Glutamatergic neuron (in vitro differentiated cells): Measurements from ENCODE around the gene ASPG. TPM values are rescaled to one million over a fixed set of nuclear protein-coding genes. Genes with fewer than 3 reads are reported as not detected.
"Not testable (repeated sequence)": the region's sequence is repeated elsewhere in the genome, so short reads cannot be mapped to it uniquely, and the experiment has no call there.

ENCODE experiments used
- DNase-seq: peaks from one replicate; pipeline ENCODE4 v3.0.0; 2022
- H3K27ac Mint-ChIP-seq: one replicate; pipeline ENCODE4 v1.8.0; 2020; ENCODE audit warnings: mild to moderate bottlenecking, mixed read lengths, inconsistent platforms; ENCODE audit not compliant: unreplicated experiment
- H3K27me3 Mint-ChIP-seq: one replicate; pipeline ENCODE4 v1.8.0; 2020; ENCODE audit warnings: mild to moderate bottlenecking, moderate library complexity, mixed read lengths, inconsistent platforms; ENCODE audit not compliant: unreplicated experiment
- H3K36me3 Mint-ChIP-seq: one replicate; pipeline ENCODE4 v1.8.0; 2020; ENCODE audit warnings: mild to moderate bottlenecking, mixed read lengths, inconsistent platforms; ENCODE audit not compliant: unreplicated experiment
- H3K4me1 Mint-ChIP-seq: one replicate; pipeline ENCODE4 v1.8.0; 2020; ENCODE audit warnings: mild to moderate bottlenecking, low read depth, mixed read lengths, inconsistent platforms; ENCODE audit not compliant: unreplicated experiment
- H3K4me3 Mint-ChIP-seq: one replicate; pipeline ENCODE4 v1.8.0; 2020; ENCODE audit warnings: mild to moderate bottlenecking, mixed read lengths, inconsistent platforms; ENCODE audit not compliant: unreplicated experiment
- H3K9me3 Mint-ChIP-seq: one replicate; pipeline ENCODE4 v1.8.0; 2020; ENCODE audit warnings: mild to moderate bottlenecking, moderate library complexity, mixed read lengths, inconsistent platforms; ENCODE audit not compliant: unreplicated experiment
- total RNA-seq: library from RNA; stranded (reverse); fragmentation: NEBNext Ultra II Directional; extraction: Animal tissue kit (Norgen Biotek cat#: 25700); gene quantifications from one replicate; pipeline ENCODE4 v1.2.1, GENCODE V29; 2021; ENCODE audit not compliant: unreplicated experiment
- TF ChIP-seq, protein P1 (sequence below): fragments of 200-600 bp; sonication (generic); IDR thresholded peaks from one replicate; pipeline ENCODE4 v1.5.0; 2021; ENCODE audit not compliant: partially characterized antibody, unreplicated experiment

The ASPG gene
- total RNA-seq, 1 donor from 2014 or later: not detected

DNA sequence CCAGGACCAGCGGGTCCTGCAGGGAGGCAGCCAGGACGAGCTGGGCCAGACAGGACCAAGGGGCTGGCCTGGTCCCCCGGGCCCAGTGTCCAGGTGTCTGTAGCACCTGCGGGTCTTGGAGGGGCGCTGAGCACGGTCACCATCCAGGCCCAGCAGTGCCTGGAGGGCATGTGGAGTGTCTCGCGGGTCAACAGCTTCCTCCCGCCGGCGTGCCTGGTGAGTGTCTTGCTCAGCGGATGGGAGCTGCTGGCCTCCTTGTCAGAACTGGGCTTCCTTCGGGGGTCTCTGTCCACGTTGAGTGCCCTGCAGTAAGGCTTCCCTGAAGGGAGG is 66.7 kb downstream of the ASPG start:
- H3K27ac Mint-ChIP-seq: no peak overlapping the region

DNA sequence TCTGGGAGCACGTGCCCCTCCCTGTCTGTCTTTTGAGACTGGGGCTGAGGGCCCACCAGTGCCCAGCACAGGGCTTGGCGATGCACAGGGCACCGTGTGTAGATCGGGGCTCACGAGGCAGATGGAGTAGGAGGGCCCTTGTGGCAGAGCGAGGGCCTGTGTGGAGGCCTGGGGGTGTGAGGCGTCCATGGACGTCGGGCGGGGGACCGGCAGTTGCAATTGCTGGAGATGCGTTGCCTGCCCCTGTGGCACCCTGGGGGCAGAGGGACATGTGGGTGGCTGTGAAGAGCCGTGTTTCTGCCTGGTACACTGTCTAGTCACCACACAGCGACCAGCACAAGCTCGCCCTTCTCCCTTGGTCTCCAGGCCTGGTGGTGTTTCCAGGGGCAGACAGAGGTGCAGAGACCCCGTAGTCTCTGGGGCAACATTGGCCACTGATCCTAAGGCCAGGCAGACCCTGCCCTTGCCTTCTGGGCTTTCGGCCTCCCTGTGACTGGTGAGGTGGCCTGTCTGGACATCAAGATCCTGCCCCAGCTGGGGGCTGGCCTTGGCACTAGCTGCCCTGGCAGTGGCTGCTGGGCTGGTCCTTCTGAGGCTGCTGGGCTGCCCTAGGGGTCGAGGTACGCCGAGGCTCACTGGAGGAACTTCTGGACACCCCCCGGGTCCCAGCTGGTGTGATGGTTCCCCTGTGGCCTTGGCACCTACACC is 67.3 kb downstream of the ASPG start:
- peaks cover 4% of the 10 kb centered on the region for H3K27me3 Mint-ChIP-seq

More for the DNA sequence above, 66.7 kb downstream of the ASPG start:
- no peaks in the 10 kb centered on the region for H3K36me3 Mint-ChIP-seq
- TF ChIP-seq, protein P1, sequence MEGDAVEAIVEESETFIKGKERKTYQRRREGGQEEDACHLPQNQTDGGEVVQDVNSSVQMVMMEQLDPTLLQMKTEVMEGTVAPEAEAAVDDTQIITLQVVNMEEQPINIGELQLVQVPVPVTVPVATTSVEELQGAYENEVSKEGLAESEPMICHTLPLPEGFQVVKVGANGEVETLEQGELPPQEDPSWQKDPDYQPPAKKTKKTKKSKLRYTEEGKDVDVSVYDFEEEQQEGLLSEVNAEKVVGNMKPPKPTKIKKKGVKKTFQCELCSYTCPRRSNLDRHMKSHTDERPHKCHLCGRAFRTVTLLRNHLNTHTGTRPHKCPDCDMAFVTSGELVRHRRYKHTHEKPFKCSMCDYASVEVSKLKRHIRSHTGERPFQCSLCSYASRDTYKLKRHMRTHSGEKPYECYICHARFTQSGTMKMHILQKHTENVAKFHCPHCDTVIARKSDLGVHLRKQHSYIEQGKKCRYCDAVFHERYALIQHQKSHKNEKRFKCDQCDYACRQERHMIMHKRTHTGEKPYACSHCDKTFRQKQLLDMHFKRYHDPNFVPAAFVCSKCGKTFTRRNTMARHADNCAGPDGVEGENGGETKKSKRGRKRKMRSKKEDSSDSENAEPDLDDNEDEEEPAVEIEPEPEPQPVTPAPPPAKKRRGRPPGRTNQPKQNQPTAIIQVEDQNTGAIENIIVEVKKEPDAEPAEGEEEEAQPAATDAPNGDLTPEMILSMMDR: no peak
- peaks cover 4% of the 10 kb centered on the region for H3K9me3 Mint-ChIP-seq
- peaks cover 3% of the 10 kb centered on the region for H3K4me1 Mint-ChIP-seq
- H3K4me3 Mint-ChIP-seq: no peak overlapping the region
- H3K27me3 Mint-ChIP-seq: peaks cover 4% of the 10 kb centered on the region
- DNase-seq: no peak

DNA sequence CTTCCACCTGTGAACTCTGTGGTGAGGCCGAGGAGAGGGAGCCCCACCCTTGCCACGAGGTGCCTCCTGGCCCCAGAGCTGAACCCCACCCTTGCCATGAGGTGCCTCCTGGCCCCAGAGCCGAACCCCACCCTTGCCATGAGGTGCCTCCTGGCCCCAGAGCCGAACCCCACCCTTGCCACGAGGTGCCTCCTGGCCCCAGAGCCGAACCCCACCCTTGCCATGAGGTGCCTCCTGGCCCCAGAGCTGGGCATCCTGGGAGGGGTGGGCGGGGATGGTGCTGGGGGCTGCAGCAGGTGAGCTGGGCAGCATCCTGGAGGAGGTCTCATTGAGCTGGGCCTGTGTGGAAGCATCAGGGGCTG is 67.9 kb downstream of the ASPG start:
- H3K27me3 Mint-ChIP-seq, H3K4me1 Mint-ChIP-seq, H3K27ac Mint-ChIP-seq, H3K9me3 Mint-ChIP-seq, H3K36me3 Mint-ChIP-seq, DNase-seq, H3K4me3 Mint-ChIP-seq: not testable (repeated sequence)

More for the DNA sequence above, 67.3 kb downstream of the ASPG start:
- Mint-ChIP-seq H3K9me3 (peaks cover 4% of the 10 kb centered on the region), H3K4me1 (peaks cover 4% of the 10 kb centered on the region), H3K36me3 (no peaks in the 10 kb centered on the region), H3K27ac (no peak overlapping the region), H3K4me3 (no peak overlapping the region)
- no peak for DNase-seq
- TF ChIP-seq, protein P1: no peak

DNA sequence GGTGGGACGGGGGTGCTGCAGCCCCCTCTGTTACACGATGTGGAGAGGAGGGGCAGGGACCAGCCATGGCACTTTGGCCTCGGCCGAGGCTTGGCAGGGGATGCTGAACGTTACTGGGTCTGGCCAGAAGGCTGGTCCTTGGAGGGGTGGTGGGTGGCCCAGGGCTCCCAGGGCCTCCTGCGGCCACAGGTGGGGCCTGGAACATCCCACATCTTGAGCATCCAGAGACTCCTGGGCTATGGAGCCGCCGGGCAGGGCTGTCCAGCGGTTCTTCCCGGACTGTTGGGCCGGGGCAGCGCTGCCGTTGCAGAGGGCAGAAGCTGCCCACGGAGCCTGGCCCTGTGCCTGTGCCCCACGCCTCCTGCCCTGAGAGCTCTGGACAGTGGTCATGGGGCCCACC is 68.7 kb downstream of the ASPG start:
- peaks cover 1% of the 10 kb centered on the region for H3K27me3 Mint-ChIP-seq
- no peak overlapping the region for H3K27ac Mint-ChIP-seq
- H3K4me3 Mint-ChIP-seq: no peak overlapping the region
- H3K9me3 Mint-ChIP-seq: peaks cover 3% of the 10 kb centered on the region
- TF ChIP-seq, protein P1: no peak
- DNase-seq: no peak
- no peaks in the 10 kb centered on the region for H3K36me3 Mint-ChIP-seq
- peaks cover 4% of the 10 kb centered on the region for H3K4me1 Mint-ChIP-seq

DNA sequence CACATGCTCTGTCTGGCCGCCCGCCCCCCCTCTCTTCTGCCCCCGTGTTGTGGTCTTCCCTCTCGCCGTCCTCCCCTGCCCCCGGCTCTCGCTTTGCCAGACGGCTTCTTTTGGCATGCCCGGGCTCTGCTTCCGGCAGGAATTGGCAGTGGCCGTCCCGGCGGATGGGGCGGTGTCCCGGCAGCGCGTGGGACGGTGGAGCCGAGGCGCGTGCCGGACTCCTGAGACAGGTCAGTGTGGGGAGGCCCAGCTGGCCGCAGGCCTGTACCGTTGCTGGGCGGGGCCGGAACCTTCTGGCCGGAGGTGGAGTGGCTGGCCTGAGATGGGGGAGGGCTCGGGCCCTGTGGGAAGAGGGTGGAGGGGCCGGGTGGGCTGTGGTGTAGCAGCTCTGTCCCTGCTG is 70.0 kb downstream of the ASPG start:
- Mint-ChIP-seq H3K4me1 (peaks cover 4% of the 10 kb centered on the region), H3K4me3 (no peak overlapping the region), H3K27ac (no peak overlapping the region), H3K36me3 (no peaks in the 10 kb centered on the region), H3K27me3 (peaks cover 1% of the 10 kb centered on the region), H3K9me3 (peaks cover 4% of the 10 kb centered on the region)
- TF ChIP-seq, protein P1: no peak
- DNase-seq: no peak
